SH-SY5Y (cell line): ENCODE data around the gene TMEM98.

Source experiments
- GATA2 ChIP-seq: IDR thresholded peaks from 2 replicates; pipeline ENCODE4 v1.6.1; 2011; ENCODE audit warnings: mild to moderate bottlenecking, low read depth, low read length
- GATA3 ChIP-seq: IDR thresholded peaks from 2 replicates; pipeline ENCODE4 v1.6.1; 2011; ENCODE audit warnings: low read depth, mild to moderate bottlenecking, low read length, moderate library complexity

The TMEM98 gene

DNA sequence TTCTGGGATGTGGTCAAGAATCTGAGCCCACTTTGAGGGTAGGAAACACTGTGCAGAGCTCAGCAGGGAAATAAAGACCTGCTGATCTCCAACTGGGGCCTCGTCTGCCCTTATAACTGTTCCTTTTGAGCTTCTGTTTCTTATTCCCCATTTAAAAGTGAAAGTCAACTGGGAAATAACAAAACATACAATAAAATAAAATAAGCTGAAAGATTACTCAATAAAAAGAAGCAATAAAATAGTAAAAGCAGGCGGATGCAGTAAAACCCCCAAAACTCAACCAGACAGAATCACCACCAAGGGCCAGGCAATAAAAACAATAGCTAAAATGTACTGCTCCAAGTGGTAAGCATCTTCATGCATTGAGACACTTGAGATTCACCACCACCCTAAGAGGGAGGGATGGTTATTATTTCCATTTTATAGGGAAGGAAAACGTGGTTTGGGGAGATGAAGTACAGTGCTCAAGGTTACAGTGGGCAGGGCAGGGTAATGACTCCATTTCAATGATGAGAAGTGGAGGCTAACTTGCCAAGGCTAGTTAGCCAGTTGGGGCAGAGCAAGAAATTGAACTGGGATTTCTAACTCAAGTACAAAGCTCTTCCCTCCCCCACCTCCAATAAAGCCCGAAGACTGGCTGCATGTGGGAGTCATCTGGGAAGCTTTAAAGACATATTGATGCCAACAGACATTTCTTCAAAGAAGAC lies 57.2 kb downstream of the TMEM98 start:
- no peak for TF ChIP-seq GATA3

DNA sequence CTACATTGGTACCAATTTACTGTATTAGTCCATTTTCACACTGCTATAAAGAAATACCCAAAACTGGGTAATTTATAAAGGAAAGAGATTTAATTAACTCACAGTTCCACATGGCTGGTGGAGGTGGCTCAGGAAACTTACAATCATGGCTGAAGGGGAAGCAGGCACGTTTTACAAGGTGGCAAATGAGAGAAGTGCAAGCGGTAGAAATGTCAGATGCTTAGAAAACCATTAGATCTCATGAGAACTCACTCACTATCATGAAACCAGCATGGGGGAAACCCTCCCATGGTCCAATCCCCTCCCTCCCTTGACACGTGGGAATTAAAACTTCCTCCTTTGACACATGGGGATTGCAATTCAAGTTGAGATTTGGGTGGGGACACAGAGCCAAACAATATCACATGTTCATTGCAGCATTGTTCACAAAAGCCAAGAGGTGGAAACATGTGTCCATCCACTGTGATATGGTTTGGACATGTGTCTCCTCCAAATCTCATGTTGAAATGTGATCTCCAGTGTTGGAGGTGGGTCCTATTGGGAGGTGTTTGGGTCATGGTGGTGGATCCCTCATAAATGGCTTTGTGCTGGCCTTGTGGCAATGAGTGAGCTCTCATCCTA lies 60.6 kb downstream of the TMEM98 start:
- TF ChIP-seq GATA3 (no peak), GATA2 (no peak)

DNA sequence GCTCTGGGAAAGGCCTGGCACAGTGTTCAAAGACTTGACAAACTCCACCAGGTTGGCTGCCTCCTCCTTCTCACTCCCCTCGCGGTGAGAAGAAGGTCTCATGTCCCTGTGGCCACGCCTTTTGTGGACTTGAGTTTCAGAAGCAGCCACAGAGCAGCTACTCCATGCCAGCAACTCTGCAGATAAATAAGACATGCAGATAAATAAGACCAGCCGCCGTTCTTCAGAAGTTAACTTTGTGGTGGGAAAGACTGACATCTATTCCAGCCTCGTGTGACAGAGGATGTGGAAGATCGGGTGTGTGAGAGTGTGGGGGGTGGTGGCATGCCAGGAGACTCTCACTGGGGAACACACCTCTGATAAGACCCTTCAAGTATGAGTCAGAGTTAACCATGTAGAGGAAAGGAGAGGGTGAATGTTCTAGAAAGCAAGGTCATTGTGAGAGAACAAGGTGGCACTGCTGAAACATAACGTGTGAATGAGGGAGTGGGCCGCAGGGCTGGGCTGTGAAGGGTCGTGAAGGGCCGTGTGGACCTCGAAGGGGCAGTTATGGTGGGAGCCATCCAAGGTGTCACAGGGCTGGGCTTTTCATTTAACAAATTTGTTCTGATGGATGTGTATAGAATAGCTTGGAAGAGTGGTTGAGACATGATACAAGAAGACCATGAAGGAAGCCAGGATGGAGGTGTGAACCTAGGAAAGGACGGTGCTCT lies 64.5 kb downstream of the TMEM98 start:
- no peak for TF ChIP-seq GATA3
- no peak for TF ChIP-seq GATA2

DNA sequence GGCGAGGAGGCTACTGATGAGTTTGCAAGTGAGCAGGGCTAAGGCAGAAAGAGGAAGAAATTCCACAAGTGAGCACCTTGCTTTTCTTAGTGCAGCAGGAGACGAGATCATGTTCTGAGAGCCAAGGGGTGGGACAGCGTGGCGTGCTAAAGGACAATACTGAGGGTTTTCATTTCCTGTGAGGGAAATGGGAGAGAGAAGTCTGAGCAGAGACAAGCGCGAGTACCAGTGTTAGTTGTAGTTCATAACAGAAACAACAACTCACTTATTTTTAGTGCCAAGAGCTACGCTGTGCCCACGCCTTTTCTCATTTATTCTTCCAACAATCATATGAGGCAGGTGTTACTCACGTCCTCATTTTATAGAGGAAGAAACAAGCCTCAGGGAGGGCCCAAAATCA lies 66.0 kb downstream of the TMEM98 start:
- TF ChIP-seq GATA3: no peak
- no peak for TF ChIP-seq GATA2
